ENCODE data around the gene TADA3. TPM values are rescaled to one million over a fixed set of nuclear protein-coding genes. Genes with fewer than 3 reads are reported as not detected.
A peak's percentile ranks its signal among the peaks of the same experiment; 100 is the strongest.

Gene TADA3
- total RNA-seq, 1 donor from 2014 or later: 54.7 TPM

DNA sequence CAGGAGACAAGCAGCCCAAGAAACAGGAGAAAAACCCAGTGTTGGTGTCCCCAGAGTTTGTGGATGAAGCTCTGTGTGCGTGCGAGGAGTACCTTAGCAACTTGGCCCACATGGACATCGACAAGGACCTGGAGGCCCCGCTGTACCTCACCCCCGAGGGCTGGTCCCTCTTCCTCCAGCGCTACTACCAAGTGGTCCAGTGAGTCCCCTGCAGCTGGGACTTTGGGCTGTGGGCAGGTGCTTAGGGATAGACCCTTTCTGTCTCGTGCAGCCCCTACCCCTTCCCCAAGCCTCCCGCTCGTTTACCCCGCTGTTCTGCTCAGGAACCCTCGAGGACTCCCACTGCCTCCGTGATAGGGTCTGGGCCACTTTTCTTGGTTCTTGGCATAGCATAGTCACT, 28.3 kb upstream of the TADA3 start:
- TF ChIP-seq, protein P1, sequence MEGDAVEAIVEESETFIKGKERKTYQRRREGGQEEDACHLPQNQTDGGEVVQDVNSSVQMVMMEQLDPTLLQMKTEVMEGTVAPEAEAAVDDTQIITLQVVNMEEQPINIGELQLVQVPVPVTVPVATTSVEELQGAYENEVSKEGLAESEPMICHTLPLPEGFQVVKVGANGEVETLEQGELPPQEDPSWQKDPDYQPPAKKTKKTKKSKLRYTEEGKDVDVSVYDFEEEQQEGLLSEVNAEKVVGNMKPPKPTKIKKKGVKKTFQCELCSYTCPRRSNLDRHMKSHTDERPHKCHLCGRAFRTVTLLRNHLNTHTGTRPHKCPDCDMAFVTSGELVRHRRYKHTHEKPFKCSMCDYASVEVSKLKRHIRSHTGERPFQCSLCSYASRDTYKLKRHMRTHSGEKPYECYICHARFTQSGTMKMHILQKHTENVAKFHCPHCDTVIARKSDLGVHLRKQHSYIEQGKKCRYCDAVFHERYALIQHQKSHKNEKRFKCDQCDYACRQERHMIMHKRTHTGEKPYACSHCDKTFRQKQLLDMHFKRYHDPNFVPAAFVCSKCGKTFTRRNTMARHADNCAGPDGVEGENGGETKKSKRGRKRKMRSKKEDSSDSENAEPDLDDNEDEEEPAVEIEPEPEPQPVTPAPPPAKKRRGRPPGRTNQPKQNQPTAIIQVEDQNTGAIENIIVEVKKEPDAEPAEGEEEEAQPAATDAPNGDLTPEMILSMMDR (conservative IDR thresholded peaks at IDR 0.05; ENCODE audit: low read depth, low read length): no peak
- no peak overlapping the region for H3K4me3 ChIP-seq (ENCODE audit: low read depth, low read length)
- no peak for DNase-seq (ENCODE audit: low read depth)

DNA sequence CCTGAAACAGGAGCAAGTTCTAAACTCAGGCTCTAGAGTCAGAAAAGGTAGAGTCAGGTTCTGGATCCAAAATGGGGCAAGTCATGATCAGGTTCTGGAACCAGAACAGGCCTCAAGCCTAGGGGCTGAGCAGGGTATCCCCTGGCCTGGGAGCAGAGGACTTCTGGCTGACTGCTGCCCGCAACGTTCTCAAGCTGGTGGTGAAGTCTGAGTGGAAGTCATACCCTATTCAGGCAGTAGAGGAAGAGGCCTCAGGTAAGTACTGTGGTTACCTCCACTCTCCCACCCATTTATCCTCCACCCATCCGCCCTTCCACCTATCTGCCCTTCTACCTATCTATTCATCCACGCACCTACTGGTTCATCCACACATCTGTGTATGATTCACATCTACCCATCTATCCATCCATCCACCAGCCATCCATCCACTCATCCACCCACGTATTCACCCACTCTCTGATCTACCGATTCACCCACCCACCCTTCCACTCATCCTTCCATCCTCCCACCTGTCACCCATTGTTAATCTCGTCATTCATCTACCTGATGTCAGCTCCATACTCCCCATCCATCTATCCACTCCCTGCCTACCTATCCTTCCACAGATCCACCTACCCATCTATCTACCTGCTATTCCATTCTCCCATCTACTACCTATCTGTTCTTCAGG, 26.5 kb upstream of the TADA3 start:
- DNase-seq (ENCODE audit: low read depth): no peak
- no peak overlapping the region for H3K4me3 ChIP-seq (ENCODE audit: low read depth, low read length)
- TF ChIP-seq, protein P1 (conservative IDR thresholded peaks at IDR 0.05; ENCODE audit: low read depth, low read length): no peak

DNA sequence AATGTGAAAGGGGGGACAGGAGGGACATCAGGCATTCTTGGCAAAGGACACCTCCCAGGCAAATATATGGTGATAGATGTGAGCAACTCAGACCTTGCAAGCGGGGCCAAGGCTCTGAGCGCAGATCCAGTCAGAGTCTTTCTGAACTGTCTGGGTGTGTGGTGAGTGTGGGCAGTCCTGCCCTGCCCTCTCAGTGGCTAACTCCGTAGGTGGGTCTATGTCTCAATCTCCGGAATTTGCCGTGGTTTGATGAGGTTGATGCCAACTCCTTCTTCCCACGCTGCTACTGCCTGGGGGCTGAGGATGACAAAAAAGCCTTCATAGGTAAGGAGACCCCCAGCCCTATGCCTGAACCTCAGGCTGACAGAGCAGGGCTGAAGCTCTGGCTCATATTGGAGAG, 25.2 kb upstream of the TADA3 start:
- DNase-seq (ENCODE audit: low read depth): no peak
- no peak overlapping the region for H3K4me3 ChIP-seq (ENCODE audit: low read depth, low read length)
- TF ChIP-seq, protein P1 (conservative IDR thresholded peaks at IDR 0.05; ENCODE audit: low read depth, low read length): no peak

DNA sequence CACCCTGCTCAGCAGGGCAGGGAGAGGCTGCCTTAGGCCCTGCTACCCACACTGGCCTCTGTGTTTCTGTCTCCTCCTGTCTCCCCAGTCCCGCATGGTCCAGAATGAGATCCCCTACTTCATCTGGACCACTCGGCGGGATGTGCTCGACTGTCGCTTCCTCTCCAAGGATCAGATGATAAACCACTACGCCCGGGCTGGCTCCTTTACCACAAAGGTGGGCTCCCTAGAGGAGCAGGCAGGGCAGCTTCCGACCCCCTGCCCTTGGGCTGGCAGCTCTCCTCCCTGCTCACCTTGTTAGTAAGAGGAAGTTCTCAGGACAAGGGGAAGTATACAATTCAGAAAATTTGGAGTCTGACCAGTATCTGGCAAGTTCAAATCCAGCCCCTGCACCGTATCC, 23.7 kb upstream of the TADA3 start:
- H3K4me3 ChIP-seq (ENCODE audit: low read depth, low read length): no peak overlapping the region
- no peak for DNase-seq (ENCODE audit: low read depth)
- TF ChIP-seq, protein P1 (conservative IDR thresholded peaks at IDR 0.05; ENCODE audit: low read depth, low read length): no peak

DNA sequence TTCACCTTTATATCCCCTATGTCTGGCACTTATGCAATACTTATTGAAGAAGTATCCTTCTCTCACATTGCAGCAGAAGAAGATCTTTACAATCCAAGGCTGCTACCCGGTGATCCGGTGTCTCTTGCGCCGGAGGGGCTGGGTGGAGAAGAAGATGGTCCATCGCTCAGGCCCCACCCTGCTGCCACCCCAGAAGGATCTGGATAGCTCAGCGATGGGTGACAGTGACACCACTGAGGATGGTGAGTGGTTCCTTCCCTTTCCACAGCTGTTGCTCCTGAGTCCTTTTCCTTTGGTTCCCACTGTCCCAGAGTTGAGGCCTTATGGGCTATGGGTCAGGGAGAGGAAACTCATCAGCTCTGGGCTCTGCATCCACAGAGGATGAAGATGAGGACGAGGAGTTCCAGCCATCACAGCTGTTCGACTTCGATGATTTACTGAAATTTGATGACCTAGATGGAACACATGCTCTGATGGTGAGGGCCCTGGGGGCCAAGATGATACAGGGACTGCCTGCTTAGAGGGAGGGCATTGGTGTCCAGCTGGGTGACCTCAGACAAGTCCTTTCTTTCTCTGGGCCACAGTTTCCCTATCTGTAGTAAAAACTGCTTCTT, 20.7 kb upstream of the TADA3 start:
- DNase-seq (ENCODE audit: low read depth): no peak
- H3K4me3 ChIP-seq (ENCODE audit: low read depth, low read length): no peak overlapping the region
- TF ChIP-seq, protein P1 (conservative IDR thresholded peaks at IDR 0.05; ENCODE audit: low read depth, low read length): no peak

DNA sequence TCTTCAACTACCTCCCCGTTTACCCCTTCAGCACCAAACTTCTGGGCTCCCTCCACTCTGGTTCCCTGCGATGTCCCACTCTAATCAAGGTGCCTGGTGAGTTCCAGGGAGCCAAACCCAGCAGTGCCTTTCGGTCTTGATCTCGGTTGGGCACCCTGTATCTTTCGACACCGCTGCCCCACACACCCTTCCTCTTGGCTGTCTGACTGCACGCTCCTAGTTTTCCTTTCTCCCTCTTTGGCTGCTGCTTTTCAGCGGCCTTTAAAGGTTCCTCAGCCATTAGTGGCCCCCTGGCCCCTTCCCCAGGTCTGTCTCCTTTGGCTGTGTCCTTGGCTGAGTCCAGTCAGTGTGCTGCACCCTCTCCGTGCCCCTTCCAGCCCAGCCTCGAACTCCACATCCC, 18.6 kb upstream of the TADA3 start:
- no peak for DNase-seq (ENCODE audit: low read depth)
- H3K4me3 ChIP-seq (ENCODE audit: low read depth, low read length): peak overlapping the region; percentile 66
- TF ChIP-seq, protein P1 (conservative IDR thresholded peaks at IDR 0.05; ENCODE audit: low read depth, low read length): no peak

DNA sequence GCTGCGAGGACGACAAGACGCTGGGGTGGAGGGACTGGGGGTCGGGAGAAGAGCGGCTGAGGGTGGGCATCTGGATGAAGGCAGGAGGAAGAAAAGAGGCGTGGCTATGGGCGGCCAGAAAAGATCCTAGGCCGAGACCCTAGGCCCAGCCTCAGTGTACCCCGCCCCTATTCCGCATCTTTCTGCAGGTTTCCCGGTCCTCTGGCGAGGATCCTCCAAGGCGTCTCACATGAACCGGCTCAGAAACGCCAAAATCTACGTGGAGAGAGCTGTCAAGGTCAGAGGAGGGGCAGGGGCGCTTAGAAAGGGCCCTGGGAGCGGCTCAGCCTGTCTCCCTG, 18.1 kb upstream of the TADA3 start:
- TF ChIP-seq, protein P1 (conservative IDR thresholded peaks at IDR 0.05; ENCODE audit: low read depth, low read length): no peak
- H3K4me3 ChIP-seq (ENCODE audit: low read depth, low read length): peak overlapping the region; percentile 66
- no peak for DNase-seq (ENCODE audit: low read depth)
